ENCODE data around the gene TSPAN9. TPM values are rescaled to one million over a fixed set of nuclear protein-coding genes. Genes with fewer than 3 reads are reported as not detected.
A peak's percentile ranks its signal among the peaks of the same experiment; 100 is the strongest.

Gene TSPAN9
- total RNA-seq, 3 donors from 2014 or later (not counting 1 experiment from before 2014, with no cell fraction given) = 0.86 to 1.6 (median 1.1) TPM

- intact Hi-C loops (cut with micrococcal nuclease) = no loop called here
- TF ChIP-seq CTCF (IDR thresholded peaks at IDR 0.05) = no peak
- no peaks in the 10 kb centered on the region for H3K9me3 Mint-ChIP-seq
- H3K27me3 Mint-ChIP-seq (ENCODE audit: low read depth in 2 of 2) = no peaks in the 10 kb centered on the region
- H3K4me1 Mint-ChIP-seq = no peaks in the 10 kb centered on the region
- Histone ChIP-seq H3K36me3 (ENCODE audit: control insufficient read depth, insufficient read depth, low read length) (no peaks in the 10 kb centered on the region), H3K9me3 (ENCODE audit: control insufficient read depth, insufficient read depth, low read length) (no peaks in the 10 kb centered on the region), H3K27me3 (ENCODE audit: control insufficient read depth, insufficient read depth, low read length) (no peaks in the 10 kb centered on the region), H3K4me3 (ENCODE audit: low read length) (no peak overlapping the region), H3K27ac (ENCODE audit: low read length) (no peak overlapping the region), H3K4me1 (ENCODE audit: control insufficient read depth, insufficient read depth, low read length) (no peaks in the 10 kb centered on the region)
- DNase-seq (no peak), ATAC-seq (no peak)
- H3K27ac Mint-ChIP-seq = no peak overlapping the region
- no peaks in the 10 kb centered on the region for H3K36me3 Mint-ChIP-seq
- WGBS (ENCODE audit: insufficient coverage) = 59% methylated on average over 20 of the region's 20 CpGs
- no peak overlapping the region for H3K4me3 Mint-ChIP-seq
Observed at GRCh38 chr12:3225154-3225795, 148.1 kb downstream of the TSPAN9 start.

GRCh38 chr12:3225796-3226180, 148.6 kb downstream of the TSPAN9 start:
- DNase-seq (no peak), ATAC-seq (peak in 1 of 3 donors; percentile 27)
- WGBS (ENCODE audit: insufficient coverage) = 34% methylated on average over 3 of the region's 3 CpGs
- Histone ChIP-seq H3K27ac (ENCODE audit: low read length) (no peak overlapping the region), H3K36me3 (ENCODE audit: control insufficient read depth, insufficient read depth, low read length) (no peaks in the 10 kb centered on the region), H3K4me1 (ENCODE audit: control insufficient read depth, insufficient read depth, low read length) (no peaks in the 10 kb centered on the region), H3K27me3 (ENCODE audit: control insufficient read depth, insufficient read depth, low read length) (no peaks in the 10 kb centered on the region), H3K9me3 (ENCODE audit: control insufficient read depth, insufficient read depth, low read length) (no peaks in the 10 kb centered on the region), H3K4me3 (ENCODE audit: low read length) (no peak overlapping the region)
- TF ChIP-seq CTCF (IDR thresholded peaks at IDR 0.05) = no peak
- Mint-ChIP-seq H3K9me3 (no peaks in the 10 kb centered on the region), H3K27ac (no peak overlapping the region), H3K27me3 (ENCODE audit: low read depth in 2 of 2) (no peaks in the 10 kb centered on the region), H3K36me3 (no peaks in the 10 kb centered on the region), H3K4me1 (no peaks in the 10 kb centered on the region), H3K4me3 (no peak overlapping the region)
- intact Hi-C loops (cut with micrococcal nuclease) = no loop called here

- H3K27ac Mint-ChIP-seq = no peak overlapping the region
- no peak overlapping the region for H3K4me3 Mint-ChIP-seq
- Histone ChIP-seq H3K27me3 (ENCODE audit: control insufficient read depth, insufficient read depth, low read length) (no peaks in the 10 kb centered on the region), H3K4me1 (ENCODE audit: control insufficient read depth, insufficient read depth, low read length) (no peaks in the 10 kb centered on the region), H3K4me3 (ENCODE audit: low read length) (no peak overlapping the region), H3K36me3 (ENCODE audit: control insufficient read depth, insufficient read depth, low read length) (no peaks in the 10 kb centered on the region), H3K27ac (ENCODE audit: low read length) (no peak overlapping the region), H3K9me3 (ENCODE audit: control insufficient read depth, insufficient read depth, low read length) (no peaks in the 10 kb centered on the region)
- 75% methylated on average over 3 of the region's 3 CpGs for WGBS (ENCODE audit: insufficient coverage)
- no peaks in the 10 kb centered on the region for H3K9me3 Mint-ChIP-seq
- H3K27me3 Mint-ChIP-seq (ENCODE audit: low read depth in 2 of 2) = no peaks in the 10 kb centered on the region
- ATAC-seq = no peak
- H3K4me1 Mint-ChIP-seq = no peaks in the 10 kb centered on the region
- no peak for DNase-seq
- TF ChIP-seq CTCF (IDR thresholded peaks at IDR 0.05) = no peak
- H3K36me3 Mint-ChIP-seq = no peaks in the 10 kb centered on the region
- intact Hi-C loops (cut with micrococcal nuclease) = no loop called here
Observed at GRCh38 chr12:3226264-3226663, 149.1 kb downstream of the TSPAN9 start.

Data from natural killer cell (primary cell).